ENCODE results near the gene ULBP1. TPM values are rescaled to one million over a fixed set of nuclear protein-coding genes. Genes with fewer than 3 reads are reported as not detected.

The ULBP1 gene
- total RNA-seq, 1 donor from 2014 or later, result 0.11 TPM

DNA sequence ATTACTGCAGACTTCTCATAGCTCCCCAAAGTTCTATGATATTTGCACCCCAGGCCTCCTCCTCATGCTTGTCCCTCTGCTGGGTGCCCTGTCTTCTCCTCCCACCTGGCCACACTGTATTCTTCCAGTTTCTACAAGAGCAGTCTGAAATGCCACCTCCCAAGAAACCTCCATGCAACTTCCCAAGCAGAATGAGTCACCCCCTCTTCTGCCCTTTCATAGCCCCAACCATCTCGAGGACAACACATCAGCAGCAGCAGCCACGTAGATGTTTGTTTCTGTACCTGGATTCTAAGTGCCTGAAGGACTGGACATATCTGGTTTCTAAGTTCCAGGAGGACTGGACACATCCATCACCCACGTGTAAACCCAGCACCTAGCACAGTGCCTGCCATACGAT is 28.5 kb upstream of the ULBP1 start:
- Histone ChIP-seq H3K36me3 (no peaks in the 10 kb centered on the region), H3K79me2 (ENCODE audit: low read depth) (no peaks in the 10 kb centered on the region), H2AFZ (replicated peaks) (no peak overlapping the region), H3K9ac (no peak overlapping the region), H3K4me3 (no peak overlapping the region), H3K4me2 (no peak overlapping the region), H3K27ac (no peak overlapping the region), H3F3A (ENCODE audit: low read depth) (no peaks in the 10 kb centered on the region), H4K20me1 (ENCODE audit: low read depth) (peaks cover 14% of the 10 kb centered on the region), H3K27me3 (peaks cover 100% of the 10 kb centered on the region), H3K4me1 (peaks cover 5% of the 10 kb centered on the region), H3K9me3 (ENCODE audit: low read depth) (no peaks in the 10 kb centered on the region)
- peaks cover 85% of the 10 kb centered on the region for H3K27me3 Mint-ChIP-seq (ENCODE audit: insufficient read depth, low read depth)
- TF ChIP-seq EZH2phosphoT487 (IDR thresholded peaks at IDR 0.05) (no peak), EZH2 (IDR thresholded peaks at IDR 0.05) (no peak)
- TF ChIP-seq, protein P1, sequence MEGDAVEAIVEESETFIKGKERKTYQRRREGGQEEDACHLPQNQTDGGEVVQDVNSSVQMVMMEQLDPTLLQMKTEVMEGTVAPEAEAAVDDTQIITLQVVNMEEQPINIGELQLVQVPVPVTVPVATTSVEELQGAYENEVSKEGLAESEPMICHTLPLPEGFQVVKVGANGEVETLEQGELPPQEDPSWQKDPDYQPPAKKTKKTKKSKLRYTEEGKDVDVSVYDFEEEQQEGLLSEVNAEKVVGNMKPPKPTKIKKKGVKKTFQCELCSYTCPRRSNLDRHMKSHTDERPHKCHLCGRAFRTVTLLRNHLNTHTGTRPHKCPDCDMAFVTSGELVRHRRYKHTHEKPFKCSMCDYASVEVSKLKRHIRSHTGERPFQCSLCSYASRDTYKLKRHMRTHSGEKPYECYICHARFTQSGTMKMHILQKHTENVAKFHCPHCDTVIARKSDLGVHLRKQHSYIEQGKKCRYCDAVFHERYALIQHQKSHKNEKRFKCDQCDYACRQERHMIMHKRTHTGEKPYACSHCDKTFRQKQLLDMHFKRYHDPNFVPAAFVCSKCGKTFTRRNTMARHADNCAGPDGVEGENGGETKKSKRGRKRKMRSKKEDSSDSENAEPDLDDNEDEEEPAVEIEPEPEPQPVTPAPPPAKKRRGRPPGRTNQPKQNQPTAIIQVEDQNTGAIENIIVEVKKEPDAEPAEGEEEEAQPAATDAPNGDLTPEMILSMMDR (IDR thresholded peaks at IDR 0.05), result no peak
- peaks cover 4% of the 10 kb centered on the region for H3K4me1 Mint-ChIP-seq
- H3K36me3 Mint-ChIP-seq, result no peaks in the 10 kb centered on the region
- no peak overlapping the region for H3K27ac Mint-ChIP-seq
- no peak for DNase-seq (ENCODE audit: low spot score)
- peaks cover 3% of the 10 kb centered on the region for H3K9me3 Mint-ChIP-seq
- H3K4me3 Mint-ChIP-seq, result no peak overlapping the region

- Mint-ChIP-seq H3K27ac (no peak overlapping the region), H3K4me1 (peaks cover 4% of the 10 kb centered on the region), H3K27me3 (ENCODE audit: insufficient read depth, low read depth) (peaks cover 86% of the 10 kb centered on the region), H3K9me3 (peaks cover 3% of the 10 kb centered on the region), H3K4me3 (no peak overlapping the region), H3K36me3 (no peaks in the 10 kb centered on the region)
- Histone ChIP-seq H3K79me2 (ENCODE audit: low read depth) (no peaks in the 10 kb centered on the region), H3K9me3 (ENCODE audit: low read depth) (no peaks in the 10 kb centered on the region), H3K27ac (no peak overlapping the region), H3K4me1 (peaks cover 5% of the 10 kb centered on the region), H3K27me3 (peaks cover 100% of the 10 kb centered on the region), H4K20me1 (ENCODE audit: low read depth) (peaks cover 17% of the 10 kb centered on the region), H3K4me2 (no peak overlapping the region), H3K9ac (no peak overlapping the region), H3F3A (ENCODE audit: low read depth) (no peaks in the 10 kb centered on the region), H3K4me3 (no peak overlapping the region), H3K36me3 (no peaks in the 10 kb centered on the region), H2AFZ (replicated peaks) (no peak overlapping the region)
- TF ChIP-seq, protein P1 (IDR thresholded peaks at IDR 0.05), result no peak
- TF ChIP-seq EZH2phosphoT487 (IDR thresholded peaks at IDR 0.05), result no peak
- no peak for TF ChIP-seq EZH2 (IDR thresholded peaks at IDR 0.05)
- DNase-seq (ENCODE audit: low spot score), result no peak
Observed at GRCh38 chr6:149935668-149936067, 28.1 kb upstream of the ULBP1 start.

DNA sequence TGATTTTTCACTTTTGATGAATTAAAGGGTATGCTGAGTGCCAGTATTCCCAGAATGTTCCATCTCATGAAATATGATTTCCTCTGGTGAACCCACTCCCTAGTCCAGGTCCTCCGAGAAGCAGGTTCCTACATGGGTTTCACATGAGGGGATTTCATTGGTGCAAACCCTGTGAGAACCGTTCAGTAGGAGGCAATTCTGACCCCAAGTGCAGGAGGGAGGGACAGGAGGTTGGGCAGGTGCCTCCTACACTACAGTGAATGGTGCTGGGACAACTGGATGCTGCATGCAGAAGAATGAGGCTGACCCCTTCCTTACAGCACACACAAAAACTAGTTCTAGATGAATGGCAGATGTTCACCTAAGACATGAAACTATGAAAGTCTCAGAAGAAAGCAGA is 27.0 kb upstream of the ULBP1 start:
- H3K4me1 ChIP-seq, result peaks cover 5% of the 10 kb centered on the region
- H3K27ac ChIP-seq, result no peak overlapping the region
- H3F3A ChIP-seq (ENCODE audit: low read depth), result no peaks in the 10 kb centered on the region
- no peak for TF ChIP-seq EZH2 (IDR thresholded peaks at IDR 0.05)
- TF ChIP-seq, protein P1 (IDR thresholded peaks at IDR 0.05), result no peak
- TF ChIP-seq EZH2phosphoT487 (IDR thresholded peaks at IDR 0.05), result no peak
- H3K4me1 Mint-ChIP-seq, result peaks cover 7% of the 10 kb centered on the region
- no peaks in the 10 kb centered on the region for H3K36me3 Mint-ChIP-seq
- no peaks in the 10 kb centered on the region for H3K9me3 ChIP-seq (ENCODE audit: low read depth)
- H3K36me3 ChIP-seq, result no peaks in the 10 kb centered on the region
- no peak overlapping the region for H3K4me2 ChIP-seq
- peaks cover 19% of the 10 kb centered on the region for H4K20me1 ChIP-seq (ENCODE audit: low read depth)
- no peaks in the 10 kb centered on the region for H3K79me2 ChIP-seq (ENCODE audit: low read depth)
- H3K27me3 ChIP-seq, result peaks cover 100% of the 10 kb centered on the region
- H3K4me3 ChIP-seq, result no peak overlapping the region
- no peak overlapping the region for H2AFZ ChIP-seq (replicated peaks)
- H3K9ac ChIP-seq, result no peak overlapping the region
- no peak overlapping the region for H3K27ac Mint-ChIP-seq
- H3K4me3 Mint-ChIP-seq, result no peak overlapping the region
- peaks cover 87% of the 10 kb centered on the region for H3K27me3 Mint-ChIP-seq (ENCODE audit: insufficient read depth, low read depth)
- DNase-seq (ENCODE audit: low spot score), result no peak
- H3K9me3 Mint-ChIP-seq, result peaks cover 3% of the 10 kb centered on the region

Measured in neural progenitor cell (in vitro differentiated cells).